Measurements from ENCODE around the gene PGBD4.

PGBD4 gene

GRCh38 chr15:34154725-34155204 is 52.9 kb downstream of the PGBD4 start:
- Histone ChIP-seq H3K9me3 (ENCODE audit: control insufficient read depth, low read length) (peaks cover 40% of the 10 kb centered on the region), H3K9ac (ENCODE audit: low read length) (no peak overlapping the region), H3K4me1 (ENCODE audit: control insufficient read depth, insufficient read depth, low read depth, low read length) (no peaks in the 10 kb centered on the region), H2BK15ac (ENCODE audit: low read depth, poor library complexity, severe bottlenecking) (no peak overlapping the region), H3K23ac (ENCODE audit: low read length in 2 of 2) (no peak overlapping the region), H3K79me1 (replicated peaks; ENCODE audit: low read length, poor library complexity, severe bottlenecking) (peaks cover 21% of the 10 kb centered on the region), H3K4me3 (ENCODE audit: insufficient read depth in 1 of 2, low read depth in 1 of 2, low read length in 2 of 2) (peak overlapping the region in 1 of 2 experiments; percentile 32), H3K27me3 (ENCODE audit: control insufficient read depth in 1 of 2, insufficient read depth in 1 of 2, low read length in 2 of 2) (no peaks in the 10 kb centered on the region), H2AFZ (ENCODE audit: low read depth, low read length) (no peak overlapping the region), H3K36me3 (ENCODE audit: control insufficient read depth in 1 of 2, insufficient read depth in 2 of 2, low read depth in 1 of 2, low read length in 2 of 2) (peaks cover 29 to 98% of the 10 kb centered on the region in 2 experiments), H2BK5ac (ENCODE audit: low read depth, low read length, poor library complexity, severe bottlenecking) (no peak overlapping the region), H2AK5ac (ENCODE audit: low read length, severe bottlenecking) (no peak overlapping the region), H3K18ac (ENCODE audit: low read depth in 1 of 2, low read length in 2 of 2) (no peak overlapping the region), H4K91ac (ENCODE audit: low read length) (no peak overlapping the region), H3K14ac (ENCODE audit: low read length in 2 of 2) (no peak overlapping the region), H3K27ac (ENCODE audit: low read length, poor library complexity, severe bottlenecking) (no peak overlapping the region), H2BK12ac (ENCODE audit: low read length in 2 of 2) (no peak overlapping the region), H2BK120ac (ENCODE audit: low read depth, low read length) (no peak overlapping the region), H3K4me2 (ENCODE audit: low read length, poor library complexity, severe bottlenecking) (no peak overlapping the region), H4K8ac (ENCODE audit: low read length) (no peak overlapping the region), H3K4ac (ENCODE audit: low read depth in 1 of 2, low read length in 2 of 2) (no peak overlapping the region)
- 98% methylated on average over 7 of the region's 7 CpGs for WGBS
- peak; percentile 14 for DNase-seq

GRCh38 chr15:34155859-34156258 is 54.0 kb downstream of the PGBD4 start:
- H2BK12ac ChIP-seq (ENCODE audit: low read length in 2 of 2): no peak overlapping the region
- H2AFZ ChIP-seq (ENCODE audit: low read depth, low read length): no peak overlapping the region
- H3K4me1 ChIP-seq (ENCODE audit: control insufficient read depth, insufficient read depth, low read depth, low read length): no peaks in the 10 kb centered on the region
- DNase-seq: no peak
- no peak overlapping the region for H2BK120ac ChIP-seq (ENCODE audit: low read depth, low read length)
- no peak overlapping the region for H2AK5ac ChIP-seq (ENCODE audit: low read length, severe bottlenecking)
- H3K9ac ChIP-seq (ENCODE audit: low read length): no peak overlapping the region
- H4K91ac ChIP-seq (ENCODE audit: low read length): no peak overlapping the region
- H3K36me3 ChIP-seq (ENCODE audit: control insufficient read depth in 1 of 2, insufficient read depth in 2 of 2, low read depth in 1 of 2, low read length in 2 of 2): peaks cover 27 to 98% of the 10 kb centered on the region in 2 experiments
- H3K79me1 ChIP-seq (replicated peaks; ENCODE audit: low read length, poor library complexity, severe bottlenecking): peaks cover 21% of the 10 kb centered on the region
- no peaks in the 10 kb centered on the region for H3K27me3 ChIP-seq (ENCODE audit: control insufficient read depth in 1 of 2, insufficient read depth in 1 of 2, low read length in 2 of 2)
- WGBS: 98% methylated on average over 7 of the region's 7 CpGs
- no peak overlapping the region for H3K23ac ChIP-seq (ENCODE audit: low read length in 2 of 2)
- no peak overlapping the region for H3K18ac ChIP-seq (ENCODE audit: low read depth in 1 of 2, low read length in 2 of 2)
- no peak overlapping the region for H2BK5ac ChIP-seq (ENCODE audit: low read depth, low read length, poor library complexity, severe bottlenecking)
- H3K14ac ChIP-seq (ENCODE audit: low read length in 2 of 2): no peak overlapping the region
- no peak overlapping the region for H2BK15ac ChIP-seq (ENCODE audit: low read depth, poor library complexity, severe bottlenecking)
- no peak overlapping the region for H3K4ac ChIP-seq (ENCODE audit: low read depth in 1 of 2, low read length in 2 of 2)
- no peak overlapping the region for H3K4me2 ChIP-seq (ENCODE audit: low read length, poor library complexity, severe bottlenecking)
- no peak overlapping the region for H3K4me3 ChIP-seq (ENCODE audit: insufficient read depth in 1 of 2, low read depth in 1 of 2, low read length in 2 of 2)
- H3K9me3 ChIP-seq (ENCODE audit: control insufficient read depth, low read length): peaks cover 51% of the 10 kb centered on the region
- H3K27ac ChIP-seq (ENCODE audit: low read length, poor library complexity, severe bottlenecking): no peak overlapping the region
- no peak overlapping the region for H4K8ac ChIP-seq (ENCODE audit: low read length)
